Kidney (tissue), 14 donors: ENCODE results near the gene FAF1. TPM values are rescaled to one million over a fixed set of nuclear protein-coding genes. Genes with fewer than 3 reads are reported as not detected.

ENCODE experiments used
- DNase-seq, 5 donors: peaks; one replicate each; pipeline ENCODE4 v3.0.0-alpha.2; 2013 to 2020
- FAIRE-seq: peaks from 2 replicates; lab custom pipeline; 2012; peaks lifted over from hg19 to GRCh38; lab: Jason Lieb, UNC
- H3K27ac ChIP-seq, 2 donors: one replicate each; pipeline ENCODE4 v1.7.0; 2013; ENCODE audit warnings: low read depth in 2 of 2, low read length in 2 of 2, inconsistent platforms in 1 of 2
- H3K27me3 ChIP-seq: one replicate; pipeline ENCODE4 v1.7.1; 2013; ENCODE audit warnings: low read length, inconsistent platforms; ENCODE audit not compliant: control insufficient read depth, insufficient read depth
- H3K36me3 ChIP-seq, 3 donors: one replicate each; pipeline versions ENCODE4 v1.7.0 to v1.7.1; 2013; ENCODE audit warnings: low read length in 3 of 3, control low read depth in 1 of 3, inconsistent platforms in 1 of 3; ENCODE audit not compliant: insufficient read depth in 3 of 3, control insufficient read depth in 2 of 3
- H3K4me1 ChIP-seq, 3 donors: one replicate each; pipeline versions ENCODE4 v1.7.0 to v1.7.1; 2013; ENCODE audit warnings: low read length in 3 of 3, inconsistent platforms in 1 of 3, low read depth in 1 of 3; ENCODE audit not compliant: control insufficient read depth in 2 of 3, insufficient read depth in 2 of 3
- H3K4me3 ChIP-seq, 3 donors: one replicate each; pipeline versions ENCODE4 v1.7.0 to v1.8.1; 2013; ENCODE audit warnings: low read length in 3 of 3, control low read depth in 1 of 3, inconsistent platforms in 1 of 3
- H3K9ac ChIP-seq, 3 donors: one replicate each; pipeline versions ENCODE4 v1.7.0 to v1.7.1; 2013; ENCODE audit warnings: low read length in 3 of 3, control low read depth in 1 of 3, inconsistent platforms in 1 of 3
- H3K9me3 ChIP-seq, 3 donors: one replicate each; pipeline versions ENCODE4 v1.7.0 to v1.7.1; 2013; ENCODE audit warnings: low read length in 3 of 3, control low read depth in 1 of 3, inconsistent platforms in 1 of 3; ENCODE audit not compliant: control insufficient read depth in 2 of 3, insufficient read depth in 1 of 3
- intact Hi-C: fragments of 100-400 bp; cut with DNase I; formaldehyde crosslinking; loops from one replicate; pipeline ENCODE4 v1.11.1; 2022
- polyA plus RNA-seq: library from polyadenylated mRNA; stranded (reverse); fragments of 350-450 nt; fragmentation: Illumina TruSeq; extraction: RNeasy Lipid Tissue Mini Kit (QIAGEN cat#74804); gene quantifications from one replicate; pipeline ENCODE4 v1.2.3, GENCODE V29; 2014; ENCODE audit warnings: low read depth, low replicate concordance; ENCODE audit not compliant: insufficient read depth
- total RNA-seq: library from RNA; stranded (reverse); fragmentation: NEBNext Ultra II Directional; extraction: Animal tissue kit (Norgen Biotek cat#: 25700); gene quantifications from one replicate; pipeline ENCODE4 v1.2.1, GENCODE V29; 2021
- TF ChIP-seq, protein P1 (sequence below): IDR thresholded peaks from 3 replicates; pipeline ENCODE4 v1.5.1; 2012; ENCODE audit warnings: mild to moderate bottlenecking, moderate library complexity, borderline replicate concordance; ENCODE audit not compliant: insufficient read depth; ENCODE audit errors: extremely low read depth
- donor health status: control.
- donor health status: control.
- donor health status: control.
- donor health status: control.
- donor health status: control.
- donor health status: DM: yes; HTN: yes; CAD: no.
- donor health status: Normal renal cell carcinoma (clear cell type).

FAF1 gene
- total and polyA plus RNA-seq, 2 donors from 2014 or later: 50.1 to 72.8 TPM

DNA sequence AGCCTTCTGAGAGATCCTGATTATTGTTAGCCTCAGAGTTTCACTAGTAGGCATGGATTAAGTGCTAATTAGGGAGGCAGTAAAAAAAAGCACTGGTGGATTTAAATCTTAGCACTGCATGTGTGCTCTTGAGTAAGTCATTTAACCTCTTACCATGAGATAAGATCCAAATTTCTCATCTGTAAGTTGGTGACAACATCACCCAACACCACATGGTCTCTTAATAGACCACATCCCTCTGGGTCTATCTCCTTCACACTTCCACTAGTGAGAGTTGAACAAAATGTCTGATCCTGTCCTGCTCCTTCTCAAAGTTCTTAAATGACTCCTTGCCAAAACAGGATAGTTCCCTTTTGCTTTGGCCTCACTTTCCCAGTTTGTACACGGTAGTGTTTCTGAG, 507.4 kb downstream of the FAF1 start:
- FAIRE-seq: no peak

DNA sequence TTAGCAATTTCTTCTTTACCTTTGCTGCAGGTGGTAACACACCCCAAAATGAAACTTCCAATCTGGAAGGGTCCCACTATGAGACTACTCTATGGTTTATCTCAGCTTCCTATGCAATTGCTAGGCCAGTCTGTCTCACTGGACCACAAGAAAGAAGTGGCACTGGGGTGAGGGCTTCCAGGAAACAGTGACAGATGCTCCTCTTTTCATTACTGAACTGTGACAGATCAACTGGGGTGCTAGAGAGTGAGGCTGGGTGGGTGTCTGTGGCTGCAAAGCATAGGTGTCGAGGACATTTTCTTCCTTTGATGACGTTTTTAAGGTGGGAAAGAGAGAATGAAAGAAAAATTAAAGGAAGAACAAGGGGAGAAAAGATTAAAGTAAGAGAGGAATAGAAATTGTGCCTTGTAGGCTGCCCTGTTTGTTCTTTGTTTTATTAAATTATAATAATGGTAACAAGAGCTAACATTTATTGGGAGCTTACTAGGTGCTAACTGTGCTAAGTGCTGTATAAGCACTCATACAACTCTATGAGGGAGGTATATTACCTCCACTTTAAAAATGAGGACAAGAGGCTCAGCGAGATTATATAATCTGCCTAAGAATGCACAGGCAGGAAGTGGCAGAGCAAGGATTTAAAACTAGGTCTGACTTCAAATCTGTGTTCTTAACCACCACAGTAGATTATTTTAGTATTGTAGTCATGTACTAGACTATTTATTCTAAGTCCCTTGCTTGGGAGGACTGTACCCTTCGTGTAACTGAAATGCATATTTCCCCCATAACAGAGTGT, 509.0 kb downstream of the FAF1 start:
- H3K9ac ChIP-seq: no peak overlapping the region
- no peaks in the 10 kb centered on the region for H3K4me1 ChIP-seq
- no peak overlapping the region for H3K4me3 ChIP-seq
- no peak for FAIRE-seq
- H3K27ac ChIP-seq: no peak overlapping the region
- peaks cover 0 to 4% (median 0%) of the 10 kb centered on the region in 3 donors for H3K36me3 ChIP-seq
- H3K9me3 ChIP-seq: no peaks in the 10 kb centered on the region
- no peaks in the 10 kb centered on the region for H3K27me3 ChIP-seq
- TF ChIP-seq, protein P1, sequence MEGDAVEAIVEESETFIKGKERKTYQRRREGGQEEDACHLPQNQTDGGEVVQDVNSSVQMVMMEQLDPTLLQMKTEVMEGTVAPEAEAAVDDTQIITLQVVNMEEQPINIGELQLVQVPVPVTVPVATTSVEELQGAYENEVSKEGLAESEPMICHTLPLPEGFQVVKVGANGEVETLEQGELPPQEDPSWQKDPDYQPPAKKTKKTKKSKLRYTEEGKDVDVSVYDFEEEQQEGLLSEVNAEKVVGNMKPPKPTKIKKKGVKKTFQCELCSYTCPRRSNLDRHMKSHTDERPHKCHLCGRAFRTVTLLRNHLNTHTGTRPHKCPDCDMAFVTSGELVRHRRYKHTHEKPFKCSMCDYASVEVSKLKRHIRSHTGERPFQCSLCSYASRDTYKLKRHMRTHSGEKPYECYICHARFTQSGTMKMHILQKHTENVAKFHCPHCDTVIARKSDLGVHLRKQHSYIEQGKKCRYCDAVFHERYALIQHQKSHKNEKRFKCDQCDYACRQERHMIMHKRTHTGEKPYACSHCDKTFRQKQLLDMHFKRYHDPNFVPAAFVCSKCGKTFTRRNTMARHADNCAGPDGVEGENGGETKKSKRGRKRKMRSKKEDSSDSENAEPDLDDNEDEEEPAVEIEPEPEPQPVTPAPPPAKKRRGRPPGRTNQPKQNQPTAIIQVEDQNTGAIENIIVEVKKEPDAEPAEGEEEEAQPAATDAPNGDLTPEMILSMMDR: no peak
- intact Hi-C loops: no loop called here
- no peak for DNase-seq

More for the DNA sequence above, 507.4 kb downstream of the FAF1 start:
- no peaks in the 10 kb centered on the region for H3K9me3 ChIP-seq
- TF ChIP-seq, protein P1: no peak
- no peak overlapping the region for H3K4me3 ChIP-seq
- no peak for DNase-seq
- peaks cover 0 to 4% (median 0%) of the 10 kb centered on the region in 3 donors for H3K36me3 ChIP-seq
- intact Hi-C loops: no loop called here
- H3K27ac ChIP-seq: no peak overlapping the region
- H3K9ac ChIP-seq: no peak overlapping the region
- no peaks in the 10 kb centered on the region for H3K4me1 ChIP-seq
- no peaks in the 10 kb centered on the region for H3K27me3 ChIP-seq

DNA sequence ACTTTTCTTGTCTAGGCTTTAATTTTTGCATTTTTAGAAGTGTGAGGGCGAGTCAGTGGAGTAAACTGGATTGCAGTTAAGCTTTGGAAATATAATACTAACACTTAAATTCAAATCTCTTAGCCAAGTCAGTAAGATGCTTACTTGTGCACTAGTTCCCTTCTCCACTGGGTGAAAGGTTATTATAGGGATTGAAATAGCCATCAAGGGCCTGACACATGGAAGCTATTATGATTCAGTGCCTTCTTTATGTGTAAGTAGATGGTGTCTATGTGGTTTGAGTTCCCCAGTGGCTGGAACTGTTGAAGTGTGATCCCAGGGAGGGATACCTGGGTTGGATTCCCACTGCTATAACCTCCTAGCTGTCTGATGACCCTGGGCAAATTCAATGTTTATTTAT, 512.1 kb downstream of the FAF1 start:
- DNase-seq (no peak), FAIRE-seq (no peak)
- H3K4me3 ChIP-seq: no peak overlapping the region
- no peaks in the 10 kb centered on the region for H3K9me3 ChIP-seq
- TF ChIP-seq, protein P1: no peak
- H3K27me3 ChIP-seq: no peaks in the 10 kb centered on the region
- H3K4me1 ChIP-seq: no peaks in the 10 kb centered on the region
- intact Hi-C loops: no loop called here
- no peak overlapping the region for H3K9ac ChIP-seq
- H3K27ac ChIP-seq: no peak overlapping the region
- H3K36me3 ChIP-seq: peaks cover 0 to 2% (median 0%) of the 10 kb centered on the region in 3 donors
